K562 (cell line): Measurements from ENCODE around the gene CALCOCO2.

Experiments
- CHD4 ChIP-seq: fragments of 200-600 bp; sonication (generic); IDR thresholded peaks from 3 replicates; pipeline ENCODE4 v1.6.1; 2012; ENCODE audit warnings: low read depth, mild to moderate bottlenecking, mixed read lengths, low read length, inconsistent platforms; ENCODE audit not compliant: insufficient read depth, insufficient replicate concordance, poor library complexity, severe bottlenecking
- CTCF ChIP-seq, 3 experiments: IDR thresholded peaks in 2 of 3; conservative IDR thresholded peaks in 1 of 3; 2 replicates each; pipeline ENCODE4 v1.5.1; 2011 to 2012; ENCODE audit warnings: low read length in 3 of 3, mild to moderate bottlenecking in 3 of 3, control low read depth in 2 of 3, improper control_type of control experiment in 1 of 3, inconsistent platforms in 1 of 3, low read depth in 1 of 3, mixed read lengths in 1 of 3, moderate library complexity in 1 of 3; ENCODE audit not compliant: insufficient read depth in 2 of 3
- ELK1 ChIP-seq: sonication (generic); formaldehyde crosslinking; IDR thresholded peaks from 2 replicates; pipeline ENCODE4 v1.8.1; 2022; ENCODE audit warnings: missing genetic modification reagents
- EP400 ChIP-seq: fragments of 450-650 bp; IDR thresholded peaks from 2 replicates; pipeline ENCODE4 v1.6.1; 2017; ENCODE audit warnings: antibody characterized with exemption, mild to moderate bottlenecking, moderate library complexity
- GATAD2A ChIP-seq: fragments of 450-650 bp; IDR thresholded peaks from 2 replicates; pipeline ENCODE4 v1.6.1; 2017
- HCFC1 ChIP-seq: IDR thresholded peaks from 2 replicates; pipeline ENCODE4 v1.6.1; 2012; ENCODE audit warnings: low read depth, low read length, improper control_type of control experiment
- L3MBTL2 ChIP-seq: fragments of 450-650 bp; IDR thresholded peaks from 2 replicates; pipeline ENCODE4 v1.6.1; 2016; ENCODE audit warnings: mild to moderate bottlenecking, moderate library complexity
- MAX ChIP-seq: sonication (generic); formaldehyde crosslinking; IDR thresholded peaks from 2 replicates; pipeline ENCODE4 v1.9.0; 2022; ENCODE audit warnings: mild to moderate bottlenecking, missing genetic modification reagents
- MXI1 ChIP-seq: IDR thresholded peaks from 2 replicates; pipeline ENCODE4 v1.6.1; 2011; ENCODE audit warnings: low read depth, mild to moderate bottlenecking, improper control_type of control experiment, low read length
- NFE2L1 ChIP-seq: fragments of 450-650 bp; IDR thresholded peaks from 2 replicates; pipeline ENCODE4 v1.6.1; 2016; ENCODE audit warnings: missing genetic modification characterization, low read depth, mild to moderate bottlenecking, missing compliant biosample characterization, moderate library complexity, borderline replicate concordance
- SRSF9 ChIP-seq: fragments of 200-400 bp; formaldehyde crosslinking; IDR thresholded peaks from 2 replicates; pipeline ENCODE4 v1.6.1; 2017; ENCODE audit warnings: low read depth, low read length, borderline replicate concordance
- YY1 ChIP-seq, 3 experiments: IDR thresholded peaks; 2 replicates each; pipeline ENCODE4 v1.6.1; 2011; ENCODE audit warnings: low read length in 2 of 3, mild to moderate bottlenecking in 2 of 3, moderate library complexity in 2 of 3, borderline replicate concordance in 1 of 3, control low read depth in 1 of 3, low read depth in 1 of 3; ENCODE audit not compliant: insufficient read depth in 3 of 3, insufficient replicate concordance in 2 of 3, control insufficient read depth in 1 of 3, insufficient read length in 1 of 3; ENCODE audit errors: extremely low read depth in 1 of 3
- ZNF282 ChIP-seq: sonication (generic); formaldehyde crosslinking; IDR thresholded peaks from 2 replicates; pipeline ENCODE4 v1.8.1; 2023; ENCODE audit warnings: missing genetic modification reagents

- TF ChIP-seq GATAD2A (no peak), MAX (CRISPR knock-in tag) (no peak), HCFC1 (no peak), CHD4 (no peak), YY1 (IDR thresholded peaks at IDR 0.05; ENCODE audit: borderline replicate concordance in 1 of 3, control insufficient read depth in 1 of 3, extremely low read depth in 1 of 3, insufficient read depth in 3 of 3, insufficient read length in 1 of 3, insufficient replicate concordance in 2 of 3, low read depth in 1 of 3, low read length in 2 of 3) (no peak), MXI1 (no peak), EP400 (no peak), ELK1 (CRISPR knock-in tag) (no peak), L3MBTL2 (no peak), CTCF (IDR thresholded peaks at IDR 0.05 in 2 of 3, conservative IDR thresholded peaks at IDR 0.05 in 1 of 3; ENCODE audit: insufficient read depth in 2 of 3, low read depth in 1 of 3, low read length in 3 of 3) (no peak), ZNF282 (CRISPR knock-in tag) (no peak), SRSF9 (no peak), NFE2L1 (tag) (no peak)
Observed at GRCh38 chr17:48893646-48894508, 63.0 kb downstream of the CALCOCO2 start.
